OCI-LY3 (cell line): ENCODE data around the gene PHF23.

Experiments used
- EZH2phosphoT487 ChIP-seq: fragments of 200-600 bp; shearing (Covaris generic); IDR thresholded peaks from 2 replicates; pipeline ENCODE4 v1.6.1; 2018; ENCODE audit warnings: antibody characterized with exemption, mixed run types, low read depth
- TF ChIP-seq, protein P1 (sequence below): fragments of 200-600, 300-600 bp; sonication (generic); IDR thresholded peaks from 2 replicates; pipeline ENCODE4 v1.5.1; 2014; ENCODE audit warnings: antibody characterized with exemption, low read length, low read depth

GRCh38 chr17:7226721-7227710, 12.2 kb downstream of the PHF23 start:
- TF ChIP-seq, protein P1, sequence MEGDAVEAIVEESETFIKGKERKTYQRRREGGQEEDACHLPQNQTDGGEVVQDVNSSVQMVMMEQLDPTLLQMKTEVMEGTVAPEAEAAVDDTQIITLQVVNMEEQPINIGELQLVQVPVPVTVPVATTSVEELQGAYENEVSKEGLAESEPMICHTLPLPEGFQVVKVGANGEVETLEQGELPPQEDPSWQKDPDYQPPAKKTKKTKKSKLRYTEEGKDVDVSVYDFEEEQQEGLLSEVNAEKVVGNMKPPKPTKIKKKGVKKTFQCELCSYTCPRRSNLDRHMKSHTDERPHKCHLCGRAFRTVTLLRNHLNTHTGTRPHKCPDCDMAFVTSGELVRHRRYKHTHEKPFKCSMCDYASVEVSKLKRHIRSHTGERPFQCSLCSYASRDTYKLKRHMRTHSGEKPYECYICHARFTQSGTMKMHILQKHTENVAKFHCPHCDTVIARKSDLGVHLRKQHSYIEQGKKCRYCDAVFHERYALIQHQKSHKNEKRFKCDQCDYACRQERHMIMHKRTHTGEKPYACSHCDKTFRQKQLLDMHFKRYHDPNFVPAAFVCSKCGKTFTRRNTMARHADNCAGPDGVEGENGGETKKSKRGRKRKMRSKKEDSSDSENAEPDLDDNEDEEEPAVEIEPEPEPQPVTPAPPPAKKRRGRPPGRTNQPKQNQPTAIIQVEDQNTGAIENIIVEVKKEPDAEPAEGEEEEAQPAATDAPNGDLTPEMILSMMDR = no peak
- no peak for TF ChIP-seq EZH2phosphoT487
